Measurements from ENCODE around the gene NPY1R.

Gene NPY1R

DNA sequence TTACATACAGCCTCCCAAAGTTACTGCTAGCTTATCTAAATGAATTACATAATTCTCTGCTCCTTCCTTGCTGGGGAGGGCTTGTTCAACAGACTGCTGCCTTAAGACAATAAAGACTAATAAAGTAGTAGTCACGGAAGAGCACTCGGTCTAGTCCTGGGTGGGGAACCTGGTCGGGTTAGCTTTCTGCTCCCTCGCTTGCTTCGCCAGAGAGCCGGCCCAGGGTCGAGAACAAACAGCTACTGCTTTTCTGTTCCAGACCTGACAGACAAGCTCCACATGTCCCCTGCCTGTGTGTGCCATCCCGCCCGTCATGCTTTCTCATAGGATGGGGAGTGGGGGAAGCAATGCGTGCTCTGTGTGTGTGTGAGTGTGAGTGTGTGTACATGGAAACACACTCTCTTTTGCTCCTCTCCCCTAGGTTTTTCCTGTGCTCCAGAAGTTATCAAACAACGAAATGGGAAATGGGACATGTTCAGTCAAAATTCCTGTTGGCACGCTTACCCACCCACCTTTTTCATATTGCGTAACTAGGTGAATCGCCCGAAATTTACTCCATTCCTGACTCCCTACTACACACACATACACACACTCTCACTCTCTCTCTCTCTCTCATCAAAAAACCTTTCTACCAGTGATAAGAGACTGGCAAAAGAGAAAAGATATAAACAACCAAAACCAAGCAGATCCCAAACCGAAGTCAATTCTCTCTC, 1.3 kb downstream of the NPY1R start:
- Histone ChIP-seq H3K27ac (no peak overlapping the region), H3K9ac (no peak overlapping the region), H3K4me3 (IDR thresholded peaks at IDR 0.05; ENCODE audit: insufficient read depth, low read depth, low read length) (no peak overlapping the region), H2AFZ (ENCODE audit: low read depth) (no peak overlapping the region), H3K4me1 (ENCODE audit: low read depth, poor library complexity, severe bottlenecking) (no peaks in the 10 kb centered on the region), H3K27me3 (ENCODE audit: insufficient read depth, low read depth) (no peaks in the 10 kb centered on the region), H3K4me2 (no peak overlapping the region), H3K36me3 (ENCODE audit: insufficient read depth) (no peaks in the 10 kb centered on the region), H4K20me1 (ENCODE audit: insufficient read depth) (no peaks in the 10 kb centered on the region), H3K79me2 (ENCODE audit: insufficient read depth, low read depth) (no peaks in the 10 kb centered on the region)
- TF ChIP-seq, protein P1, sequence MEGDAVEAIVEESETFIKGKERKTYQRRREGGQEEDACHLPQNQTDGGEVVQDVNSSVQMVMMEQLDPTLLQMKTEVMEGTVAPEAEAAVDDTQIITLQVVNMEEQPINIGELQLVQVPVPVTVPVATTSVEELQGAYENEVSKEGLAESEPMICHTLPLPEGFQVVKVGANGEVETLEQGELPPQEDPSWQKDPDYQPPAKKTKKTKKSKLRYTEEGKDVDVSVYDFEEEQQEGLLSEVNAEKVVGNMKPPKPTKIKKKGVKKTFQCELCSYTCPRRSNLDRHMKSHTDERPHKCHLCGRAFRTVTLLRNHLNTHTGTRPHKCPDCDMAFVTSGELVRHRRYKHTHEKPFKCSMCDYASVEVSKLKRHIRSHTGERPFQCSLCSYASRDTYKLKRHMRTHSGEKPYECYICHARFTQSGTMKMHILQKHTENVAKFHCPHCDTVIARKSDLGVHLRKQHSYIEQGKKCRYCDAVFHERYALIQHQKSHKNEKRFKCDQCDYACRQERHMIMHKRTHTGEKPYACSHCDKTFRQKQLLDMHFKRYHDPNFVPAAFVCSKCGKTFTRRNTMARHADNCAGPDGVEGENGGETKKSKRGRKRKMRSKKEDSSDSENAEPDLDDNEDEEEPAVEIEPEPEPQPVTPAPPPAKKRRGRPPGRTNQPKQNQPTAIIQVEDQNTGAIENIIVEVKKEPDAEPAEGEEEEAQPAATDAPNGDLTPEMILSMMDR (conservative IDR thresholded peaks at IDR 0.05; ENCODE audit: low read depth, low read length): no peak

DNA sequence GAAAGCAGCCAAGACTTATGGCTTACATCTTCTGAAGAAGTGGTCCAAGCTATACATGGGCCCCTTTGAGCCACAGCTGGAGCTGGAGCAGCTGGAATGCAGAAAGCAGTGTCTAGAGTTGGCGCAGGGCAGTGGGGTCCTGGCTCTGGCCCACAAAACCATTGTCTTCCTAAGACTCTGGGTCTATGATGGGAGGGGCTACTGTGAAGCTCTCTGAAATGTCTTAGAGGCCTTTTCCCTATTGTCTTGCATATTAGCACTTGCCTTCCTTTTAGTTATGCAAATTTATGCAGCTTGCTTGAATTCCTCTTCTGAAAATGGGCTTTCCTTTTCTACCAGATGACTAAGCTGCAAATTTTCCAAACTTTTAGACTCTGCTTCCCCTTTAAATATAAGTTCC, 15.3 kb downstream of the NPY1R start:
- Histone ChIP-seq H3K27ac (no peak overlapping the region), H3K36me3 (ENCODE audit: insufficient read depth) (no peaks in the 10 kb centered on the region), H4K20me1 (ENCODE audit: insufficient read depth) (no peaks in the 10 kb centered on the region), H2AFZ (ENCODE audit: low read depth) (no peak overlapping the region), H3K4me1 (ENCODE audit: low read depth, poor library complexity, severe bottlenecking) (no peaks in the 10 kb centered on the region), H3K4me3 (IDR thresholded peaks at IDR 0.05; ENCODE audit: insufficient read depth, low read depth, low read length) (no peak overlapping the region), H3K4me2 (no peak overlapping the region), H3K9ac (no peak overlapping the region), H3K27me3 (ENCODE audit: insufficient read depth, low read depth) (no peaks in the 10 kb centered on the region), H3K79me2 (ENCODE audit: insufficient read depth, low read depth) (no peaks in the 10 kb centered on the region)
- TF ChIP-seq, protein P1 (conservative IDR thresholded peaks at IDR 0.05; ENCODE audit: low read depth, low read length): no peak

DNA sequence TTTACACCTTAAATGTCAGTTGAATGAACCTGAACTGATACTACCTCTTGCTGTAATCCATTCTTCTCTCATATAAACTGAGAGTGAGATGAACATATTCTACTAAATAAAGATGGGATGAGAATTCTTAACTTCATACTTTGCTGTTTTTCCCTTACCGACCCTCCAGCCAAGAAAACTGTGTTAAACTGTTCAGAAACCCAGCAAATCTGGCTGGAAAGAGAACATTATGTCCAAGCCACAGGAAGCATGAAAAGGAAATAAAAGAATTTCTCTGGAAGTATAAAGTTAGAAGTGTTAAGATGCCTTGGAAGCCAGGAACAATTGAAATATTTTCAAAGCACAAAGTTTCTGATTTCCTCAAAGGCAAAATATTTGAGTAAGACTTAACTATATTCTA, 22.9 kb downstream of the NPY1R start:
- Histone ChIP-seq H3K4me1 (ENCODE audit: low read depth, poor library complexity, severe bottlenecking) (no peaks in the 10 kb centered on the region), H3K4me2 (no peak overlapping the region), H3K36me3 (ENCODE audit: insufficient read depth) (no peaks in the 10 kb centered on the region), H4K20me1 (ENCODE audit: insufficient read depth) (no peaks in the 10 kb centered on the region), H2AFZ (ENCODE audit: low read depth) (no peak overlapping the region), H3K27ac (no peak overlapping the region), H3K79me2 (ENCODE audit: insufficient read depth, low read depth) (no peaks in the 10 kb centered on the region), H3K27me3 (ENCODE audit: insufficient read depth, low read depth) (no peaks in the 10 kb centered on the region), H3K4me3 (IDR thresholded peaks at IDR 0.05; ENCODE audit: insufficient read depth, low read depth, low read length) (no peak overlapping the region), H3K9ac (no peak overlapping the region)
- TF ChIP-seq, protein P1 (conservative IDR thresholded peaks at IDR 0.05; ENCODE audit: low read depth, low read length): no peak

DNA sequence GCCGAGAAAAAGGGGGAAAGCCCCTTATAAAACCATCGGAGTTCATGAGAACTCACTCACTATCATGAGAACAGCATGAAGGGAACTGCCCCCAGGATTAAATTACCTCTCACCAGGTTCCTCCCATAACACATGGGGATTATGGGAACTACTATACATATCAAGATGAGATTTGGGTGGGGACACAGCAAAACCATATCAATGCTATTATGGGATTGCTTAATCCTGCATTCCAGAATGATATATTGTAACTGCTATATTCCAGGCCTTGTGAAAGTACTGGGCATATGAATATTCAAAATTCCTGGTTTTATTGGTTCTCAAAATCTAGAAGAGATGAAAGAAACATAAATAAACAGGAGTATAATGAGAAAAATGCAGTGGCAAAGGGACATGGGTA, 29.3 kb downstream of the NPY1R start:
- H3K4me3 ChIP-seq (IDR thresholded peaks at IDR 0.05; ENCODE audit: insufficient read depth, low read depth, low read length): no peak overlapping the region

More for the DNA sequence above, 29.3 kb downstream of the NPY1R start:
- Histone ChIP-seq H2AFZ (ENCODE audit: low read depth) (no peak overlapping the region), H3K27ac (no peak overlapping the region), H3K27me3 (ENCODE audit: insufficient read depth, low read depth) (no peaks in the 10 kb centered on the region), H3K4me1 (ENCODE audit: low read depth, poor library complexity, severe bottlenecking) (no peaks in the 10 kb centered on the region), H3K79me2 (ENCODE audit: insufficient read depth, low read depth) (no peaks in the 10 kb centered on the region), H3K4me2 (no peak overlapping the region), H3K9ac (no peak overlapping the region), H3K36me3 (ENCODE audit: insufficient read depth) (no peaks in the 10 kb centered on the region), H4K20me1 (ENCODE audit: insufficient read depth) (no peaks in the 10 kb centered on the region)
- TF ChIP-seq, protein P1 (conservative IDR thresholded peaks at IDR 0.05; ENCODE audit: low read depth, low read length): no peak

All from KMS-11 (cell line).